HG03095 (cell line): ENCODE measurements around the gene SIRPA.
"Not testable (repeated sequence)": the region's sequence is repeated elsewhere in the genome, so short reads cannot be mapped to it uniquely, and the experiment has no call there.

Source experiments
- ATAC-seq: cut with Tn5 transposase; IDR thresholded peaks from one replicate; pipeline ENCODE4 v1.9.1; 2021; ENCODE audit warnings: moderate library complexity; ENCODE audit not compliant: unreplicated experiment

Gene SIRPA

GRCh38 chr20:1905693-1906092 lies 10.5 kb downstream of the SIRPA start:
- ATAC-seq, result no peak

- no peak for ATAC-seq
Observed at GRCh38 chr20:1906361-1907051, 11.3 kb downstream of the SIRPA start.

DNA sequence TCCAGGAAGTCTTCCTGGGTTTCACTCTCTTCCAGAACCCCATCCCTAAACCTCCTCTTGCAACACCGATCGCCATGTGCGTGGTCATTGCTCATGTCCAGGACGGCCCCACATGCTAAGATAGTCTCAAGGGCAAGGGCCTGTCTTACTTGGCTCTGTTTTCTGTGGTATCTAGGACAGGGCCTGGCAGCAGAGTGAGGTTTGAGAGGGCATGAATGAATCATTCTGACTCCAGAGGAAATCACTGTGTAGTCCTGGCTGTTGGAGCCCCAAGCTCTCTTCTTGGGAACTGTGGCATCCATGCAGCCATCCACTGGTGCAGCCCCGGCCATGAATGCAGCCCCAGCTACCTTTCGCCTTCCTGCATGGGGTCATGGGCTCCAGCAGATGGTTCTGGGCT lies 12.4 kb downstream of the SIRPA start:
- no peak for ATAC-seq

DNA sequence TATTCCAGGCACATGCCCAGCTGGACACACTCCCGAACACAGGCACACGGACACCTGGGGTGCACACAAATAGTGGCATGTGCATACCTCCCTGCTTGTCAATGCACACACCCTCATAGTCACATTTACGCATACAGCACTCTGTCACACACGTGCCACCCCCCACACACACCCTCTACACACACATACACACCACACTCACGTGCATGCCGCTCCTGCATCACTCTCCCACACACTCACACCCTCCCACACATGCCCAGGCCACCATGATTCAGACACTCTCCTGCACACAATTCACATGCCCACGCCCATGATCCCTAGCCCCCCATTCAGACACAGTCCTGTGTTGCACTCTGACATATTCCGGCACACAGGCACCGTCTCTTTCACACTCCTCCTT lies 13.0 kb downstream of the SIRPA start:
- ATAC-seq, result no peak

- no peak for ATAC-seq
Observed at GRCh38 chr20:1909097-1909496, 13.9 kb downstream of the SIRPA start.

DNA sequence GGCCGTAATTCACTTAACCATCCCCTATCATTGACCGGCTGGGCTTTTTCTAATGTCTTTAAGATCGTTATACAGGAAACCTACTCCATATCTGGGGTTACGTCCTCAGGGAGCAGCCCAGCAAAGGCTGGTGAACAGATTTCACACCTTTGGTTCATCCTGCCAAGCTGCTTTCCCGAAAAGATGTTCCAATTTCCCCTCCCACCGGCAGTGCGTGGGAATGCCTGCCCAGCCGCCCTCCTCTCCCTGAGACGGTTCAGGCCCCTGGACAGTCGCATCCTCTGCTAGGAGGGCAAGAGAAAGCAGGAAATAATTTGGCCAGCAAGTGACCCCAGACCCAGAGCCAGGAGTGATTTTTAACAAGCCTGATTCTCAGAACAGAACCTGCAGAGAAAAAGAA lies 16.3 kb downstream of the SIRPA start:
- ATAC-seq, result no peak

DNA sequence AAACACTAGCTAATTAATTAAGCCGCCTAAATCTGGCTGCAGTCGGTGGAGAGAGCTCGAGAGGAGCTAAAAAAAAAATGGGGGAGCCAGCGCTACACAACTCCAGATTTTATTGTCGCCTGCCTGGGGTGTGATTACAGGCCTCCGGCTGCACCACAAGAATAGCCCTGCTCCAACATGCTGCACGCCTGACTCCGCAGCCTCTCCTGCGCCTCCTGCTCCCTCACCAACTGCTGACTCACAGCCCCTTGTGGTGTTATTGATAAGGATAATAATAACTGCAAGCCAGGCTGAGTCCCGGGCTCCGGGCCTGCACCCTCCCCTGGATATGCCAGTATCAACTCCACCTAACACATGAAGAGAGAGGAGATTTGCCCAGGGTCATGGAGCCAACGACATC lies 16.8 kb downstream of the SIRPA start:
- ATAC-seq, result no peak

GRCh38 chr20:1912646-1913045 lies 17.4 kb downstream of the SIRPA start:
- ATAC-seq, result no peak

GRCh38 chr20:1915233-1915632 lies 20.0 kb downstream of the SIRPA start:
- ATAC-seq, result not testable (repeated sequence)

GRCh38 chr20:1915725-1916124 lies 20.5 kb downstream of the SIRPA start:
- no peak for ATAC-seq

DNA sequence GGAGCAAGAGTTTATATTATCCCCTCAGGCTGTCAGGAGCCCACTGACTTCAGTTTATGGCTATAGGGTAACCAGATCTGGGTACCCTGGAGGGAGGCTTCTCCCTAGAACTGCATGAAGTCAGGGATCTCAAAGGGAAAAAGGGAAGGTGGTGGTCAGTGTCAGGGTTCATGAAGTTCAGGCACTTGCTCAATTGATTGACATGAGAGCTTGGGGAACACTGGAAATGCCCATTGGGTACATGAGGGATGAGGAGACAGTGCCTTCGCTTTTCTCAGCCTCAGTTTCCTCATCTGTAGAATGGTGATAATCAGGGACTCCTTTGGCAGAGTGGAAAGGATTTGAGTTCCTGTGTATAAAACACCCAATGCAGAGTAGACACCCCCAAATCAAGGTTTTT lies 22.6 kb downstream of the SIRPA start:
- no peak for ATAC-seq

DNA sequence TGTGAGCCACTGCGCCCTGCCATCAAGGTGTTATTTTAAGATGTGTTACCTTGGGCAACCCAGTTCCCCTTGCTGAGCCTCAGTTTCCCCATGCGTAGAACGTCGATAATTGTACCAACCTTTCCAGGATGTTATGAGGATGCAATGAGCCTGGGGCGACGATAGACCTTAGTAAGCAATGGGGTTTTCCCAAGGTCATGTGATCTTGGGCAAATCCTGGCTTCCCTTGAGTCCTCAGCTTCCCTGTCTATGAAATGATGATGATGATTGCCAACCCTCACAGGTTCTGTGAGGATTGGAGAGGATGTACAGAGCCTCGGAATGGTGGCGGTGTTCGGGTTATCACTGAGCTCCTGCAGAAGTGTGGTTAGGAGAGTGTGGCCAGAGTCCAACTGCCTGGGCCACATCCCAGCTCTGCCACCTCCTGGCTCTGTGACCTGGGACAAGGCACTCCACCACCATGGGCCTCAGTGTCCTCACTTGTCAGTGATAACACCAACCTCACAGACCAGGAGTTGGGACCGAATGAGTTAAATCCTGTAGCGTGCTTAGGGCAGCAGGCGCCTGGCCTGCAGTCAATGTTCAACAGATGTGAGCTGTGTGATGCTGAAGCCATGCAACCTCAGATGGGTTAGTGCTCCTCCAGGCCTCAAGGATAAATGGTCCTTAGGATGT lies 23.4 kb downstream of the SIRPA start:
- no peak for ATAC-seq

DNA sequence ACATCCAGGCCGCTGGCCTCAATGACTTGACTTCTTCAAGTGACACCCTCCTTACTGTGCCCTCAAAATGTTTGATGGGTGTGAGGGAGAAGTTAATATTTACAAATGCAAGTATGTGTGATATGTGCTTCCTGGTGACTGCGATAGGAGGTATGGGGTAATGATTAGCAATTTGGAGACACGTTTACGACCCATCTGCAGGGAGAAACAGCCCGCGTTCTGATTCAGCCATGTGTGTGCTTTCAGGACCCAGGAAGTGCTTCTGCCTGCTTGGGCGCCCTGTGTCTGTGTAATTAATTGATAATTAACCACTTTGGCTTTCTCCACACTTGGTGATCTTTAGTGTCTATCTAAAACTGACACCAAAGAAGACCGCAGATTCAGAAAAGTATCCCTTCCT lies 25.0 kb downstream of the SIRPA start:
- ATAC-seq, result no peak

- no peak for ATAC-seq
Observed at GRCh38 chr20:1920826-1921225, 25.6 kb downstream of the SIRPA start.

GRCh38 chr20:1921985-1922384 lies 26.8 kb downstream of the SIRPA start:
- not testable (repeated sequence) for ATAC-seq

GRCh38 chr20:1922786-1923185 lies 27.6 kb downstream of the SIRPA start:
- ATAC-seq, result no peak

GRCh38 chr20:1924910-1925861 lies 30.0 kb downstream of the SIRPA start:
- no peak for ATAC-seq

- no peak for ATAC-seq
Observed at GRCh38 chr20:1926237-1926636, 31.0 kb downstream of the SIRPA start.

DNA sequence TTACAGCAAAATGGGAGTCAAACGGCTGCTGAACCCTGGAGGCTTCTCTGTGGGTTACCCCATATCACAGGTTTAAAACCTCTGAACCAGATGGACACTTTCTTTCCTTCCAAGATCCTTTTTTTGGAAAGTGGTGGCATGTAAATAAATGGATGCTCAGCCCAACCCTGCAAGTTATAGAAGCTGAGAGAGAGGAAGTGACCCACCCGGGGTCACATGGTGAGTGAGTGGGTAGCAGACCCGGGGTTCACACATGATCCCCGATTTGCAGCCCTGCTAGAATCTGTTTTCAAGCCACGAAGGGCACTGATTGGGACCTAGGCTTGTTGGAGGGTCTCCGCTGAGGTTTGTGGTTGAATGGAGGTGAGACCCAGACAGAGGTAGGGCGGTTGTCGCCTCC lies 32.0 kb downstream of the SIRPA start:
- ATAC-seq, result no peak

DNA sequence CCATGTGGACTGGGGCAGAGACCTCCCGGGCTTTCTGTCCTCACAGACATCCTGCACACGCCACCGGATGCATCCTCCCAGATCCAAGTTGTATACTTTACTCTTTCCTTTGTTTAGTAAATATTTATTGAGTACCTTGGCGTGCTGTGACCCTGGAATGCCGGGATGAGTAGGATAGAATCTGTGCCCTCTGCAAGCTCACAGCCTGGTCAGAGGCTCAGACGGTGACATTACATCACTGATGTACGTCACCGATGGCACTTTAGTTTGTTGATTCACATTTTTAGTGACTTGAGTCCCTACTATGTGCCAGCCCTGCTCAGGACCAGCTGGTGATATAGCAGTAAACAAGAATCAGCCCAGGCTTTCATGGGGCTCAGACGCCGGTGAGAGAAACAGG lies 32.9 kb downstream of the SIRPA start:
- ATAC-seq, result no peak

GRCh38 chr20:1928782-1929181 lies 33.6 kb downstream of the SIRPA start:
- no peak for ATAC-seq

- no peak for ATAC-seq
Observed at GRCh38 chr20:1929460-1929859, 34.3 kb downstream of the SIRPA start.
